ENCODE measurements around the gene PDCL2. TPM values are rescaled to one million over a fixed set of nuclear protein-coding genes. Genes with fewer than 3 reads are reported as not detected.

The PDCL2 gene
- total RNA-seq, 1 experiment from 2014 or later: not detected

- TF ChIP-seq EZH2phosphoT487 (IDR thresholded peaks at IDR 0.05; ENCODE audit: borderline replicate concordance, low read length): no peak
- TF ChIP-seq, protein P1, sequence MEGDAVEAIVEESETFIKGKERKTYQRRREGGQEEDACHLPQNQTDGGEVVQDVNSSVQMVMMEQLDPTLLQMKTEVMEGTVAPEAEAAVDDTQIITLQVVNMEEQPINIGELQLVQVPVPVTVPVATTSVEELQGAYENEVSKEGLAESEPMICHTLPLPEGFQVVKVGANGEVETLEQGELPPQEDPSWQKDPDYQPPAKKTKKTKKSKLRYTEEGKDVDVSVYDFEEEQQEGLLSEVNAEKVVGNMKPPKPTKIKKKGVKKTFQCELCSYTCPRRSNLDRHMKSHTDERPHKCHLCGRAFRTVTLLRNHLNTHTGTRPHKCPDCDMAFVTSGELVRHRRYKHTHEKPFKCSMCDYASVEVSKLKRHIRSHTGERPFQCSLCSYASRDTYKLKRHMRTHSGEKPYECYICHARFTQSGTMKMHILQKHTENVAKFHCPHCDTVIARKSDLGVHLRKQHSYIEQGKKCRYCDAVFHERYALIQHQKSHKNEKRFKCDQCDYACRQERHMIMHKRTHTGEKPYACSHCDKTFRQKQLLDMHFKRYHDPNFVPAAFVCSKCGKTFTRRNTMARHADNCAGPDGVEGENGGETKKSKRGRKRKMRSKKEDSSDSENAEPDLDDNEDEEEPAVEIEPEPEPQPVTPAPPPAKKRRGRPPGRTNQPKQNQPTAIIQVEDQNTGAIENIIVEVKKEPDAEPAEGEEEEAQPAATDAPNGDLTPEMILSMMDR (conservative IDR thresholded peaks at IDR 0.05; ENCODE audit: low read depth, low read length): no peak
- H3K9me2 ChIP-seq (replicated peaks; ENCODE audit: low read length): no peaks in the 10 kb centered on the region
- peak overlapping the region; percentile 46; the same call in 1 of the 2 replicates for H3K4me2 ChIP-seq (ENCODE audit: low read length)
- H4K20me1 ChIP-seq (ENCODE audit: low read length): no peaks in the 10 kb centered on the region
- H3F3A ChIP-seq (ENCODE audit: low read length, unreplicated experiment): peaks cover 11% of the 10 kb centered on the region
- CTCF ChIA-PET: interaction anchor here (0.5 to 1.5 kb wide), 6 partner anchors 114 to 235 kb away, joined by 3 to 9 read pairs (median 5); partner anchors contain the start of gene SRD5A3
- H3K4me1 ChIP-seq (ENCODE audit: insufficient read depth, low read length): peaks cover 49% of the 10 kb centered on the region
- H3K27ac ChIP-seq (ENCODE audit: low read length): peak overlapping the region; percentile 85
- H3K27me3 ChIP-seq (ENCODE audit: low read length): no peaks in the 10 kb centered on the region
- POLR2A ChIA-PET (ENCODE audit: unreplicated experiment): interaction anchor here (0.6 kb wide), 1 partner anchor 196 kb away, joined by 4 read pairs; no protein-coding TSS in a partner anchor
- H3K9ac ChIP-seq (ENCODE audit: low read length): no peak overlapping the region
- BruUV-seq (replicated peaks): no TSS peak
- H3K36me3 ChIP-seq (ENCODE audit: low read depth, low read length): no peaks in the 10 kb centered on the region
- intact Hi-C loops (cut with micrococcal nuclease): loop anchor here (1.0 to 5.0 kb wide), 5 partner anchors 71 to 368 kb away; partner anchors contain the start of genes NMU and SRD5A3
- ATAC-seq (peak; percentile 57), DNase-seq (peak; percentile 99)
- H3K4me3 ChIP-seq (ENCODE audit: low read length): no peak overlapping the region
- H2AFZ ChIP-seq (ENCODE audit: low read length): no peak overlapping the region
- H3K79me2 ChIP-seq (ENCODE audit: low read length): peaks cover 26% of the 10 kb centered on the region
- no peaks in the 10 kb centered on the region for H3K9me3 ChIP-seq (ENCODE audit: low read length)
These were observed 42.2 kb downstream of the PDCL2 start for GRCh38 chr4:55549888-55550287.

DNA sequence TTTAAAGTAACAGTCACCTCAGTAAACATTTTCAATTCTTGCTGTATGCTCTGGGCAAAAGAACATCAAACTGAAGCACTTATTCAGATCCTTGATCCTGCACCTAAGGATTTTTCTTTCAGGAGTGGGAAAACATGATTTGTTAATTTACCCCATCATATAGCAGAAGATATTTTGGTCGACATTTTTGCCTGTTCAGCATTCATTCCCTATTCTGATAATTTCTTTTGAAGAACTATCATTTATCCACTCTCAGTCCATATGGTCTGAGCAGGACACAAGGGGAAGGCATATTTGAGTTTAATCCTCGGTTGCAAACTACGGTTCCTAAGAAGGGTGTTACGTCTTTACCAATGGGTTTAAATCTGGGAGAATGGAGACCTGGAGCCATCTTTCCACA, 44.1 kb downstream of the PDCL2 start:
- H3K27ac ChIP-seq (ENCODE audit: low read length): peak overlapping the region; percentile 85
- CTCF ChIA-PET: no interaction called here
- H3K9ac ChIP-seq (ENCODE audit: low read length): peak overlapping the region; percentile 88

GRCh38 chr4:55547466-55547770, 44.6 kb downstream of the PDCL2 start:
- Histone ChIP-seq H3K27me3 (ENCODE audit: low read length) (no peaks in the 10 kb centered on the region), H4K20me1 (ENCODE audit: low read length) (no peaks in the 10 kb centered on the region), H3K79me2 (ENCODE audit: low read length) (peaks cover 51% of the 10 kb centered on the region), H3K9me2 (replicated peaks; ENCODE audit: low read length) (no peaks in the 10 kb centered on the region), H3K4me2 (ENCODE audit: low read length) (peak overlapping the region; percentile 94), H3K9me3 (ENCODE audit: low read length) (no peaks in the 10 kb centered on the region), H3K36me3 (ENCODE audit: low read depth, low read length) (no peaks in the 10 kb centered on the region), H3K27ac (ENCODE audit: low read length) (peak overlapping the region; percentile 85), H3K4me3 (ENCODE audit: low read length) (peak overlapping the region; percentile 86), H3K4me1 (ENCODE audit: insufficient read depth, low read length) (peaks cover 60% of the 10 kb centered on the region), H3F3A (ENCODE audit: low read length, unreplicated experiment) (peaks cover 11% of the 10 kb centered on the region), H2AFZ (ENCODE audit: low read length) (peak overlapping the region; percentile 87), H3K9ac (ENCODE audit: low read length) (peak overlapping the region; percentile 88)
- ATAC-seq (no peak), DNase-seq (no peak)
- ChIA-PET POLR2A (ENCODE audit: unreplicated experiment) (no interaction called here), CTCF (interaction anchor here (0.9 kb wide), 1 partner anchor 202 kb away, joined by 5 read pairs; the partner anchor contains the start of gene SRD5A3)
- BruUV-seq (replicated peaks): TSS peak; percentile 74
- TF ChIP-seq, protein P1 (conservative IDR thresholded peaks at IDR 0.05; ENCODE audit: low read depth, low read length): no peak
- TF ChIP-seq EZH2 (IDR thresholded peaks at IDR 0.05; ENCODE audit: low read length, unreplicated experiment): no peak
- TF ChIP-seq EZH2phosphoT487 (IDR thresholded peaks at IDR 0.05; ENCODE audit: borderline replicate concordance, low read length): no peak
- intact Hi-C loops (cut with micrococcal nuclease): loop anchor here (1.0 kb wide), 1 partner anchor 151 kb away; no protein-coding TSS in a partner anchor

More for the DNA sequence above, 44.1 kb downstream of the PDCL2 start:
- Histone ChIP-seq H3K27me3 (ENCODE audit: low read length) (no peaks in the 10 kb centered on the region), H3K4me3 (ENCODE audit: low read length) (peak overlapping the region; percentile 86), H3K9me3 (ENCODE audit: low read length) (no peaks in the 10 kb centered on the region), H3F3A (ENCODE audit: low read length, unreplicated experiment) (peaks cover 11% of the 10 kb centered on the region), H3K4me1 (ENCODE audit: insufficient read depth, low read length) (peaks cover 56% of the 10 kb centered on the region), H2AFZ (ENCODE audit: low read length) (peak overlapping the region; percentile 87), H3K36me3 (ENCODE audit: low read depth, low read length) (no peaks in the 10 kb centered on the region), H4K20me1 (ENCODE audit: low read length) (no peaks in the 10 kb centered on the region), H3K4me2 (ENCODE audit: low read length) (peak overlapping the region; percentile 94), H3K79me2 (ENCODE audit: low read length) (peaks cover 46% of the 10 kb centered on the region), H3K9me2 (replicated peaks; ENCODE audit: low read length) (no peaks in the 10 kb centered on the region)
- intact Hi-C loops (cut with micrococcal nuclease): loop anchor here (1.0 to 2.0 kb wide), 2 partner anchors 69 to 152 kb away; no protein-coding TSS in a partner anchor
- ATAC-seq (no peak), DNase-seq (no peak)
- POLR2A ChIA-PET (ENCODE audit: unreplicated experiment): no interaction called here
- TF ChIP-seq EZH2 (IDR thresholded peaks at IDR 0.05; ENCODE audit: low read length, unreplicated experiment): no peak
- TF ChIP-seq, protein P1 (conservative IDR thresholded peaks at IDR 0.05; ENCODE audit: low read depth, low read length): no peak
- TF ChIP-seq EZH2phosphoT487 (IDR thresholded peaks at IDR 0.05; ENCODE audit: borderline replicate concordance, low read length): no peak
- no TSS peak for BruUV-seq (replicated peaks)
